Eye (tissue), 1 donor: ENCODE data around the gene UGCG.
"Not testable (repeated sequence)": the region's sequence is repeated elsewhere in the genome, so short reads cannot be mapped to it uniquely, and the experiment has no call there.

Experiments
- DNase-seq: peaks from one replicate; pipeline ENCODE4 v3.0.0-alpha.2; 2015

The UGCG gene

GRCh38 chr9:111891910-111892499 lies 4.6 kb upstream of the UGCG start:
- DNase-seq, result no peak

- peak; percentile 83 for DNase-seq
These were observed 457 bp downstream of the UGCG start for GRCh38 chr9:111896942-111897600.

GRCh38 chr9:111897601-111898137 lies 1.1 kb downstream of the UGCG start:
- DNase-seq, result no peak

- no peak for DNase-seq
These were observed 1.9 kb downstream of the UGCG start for GRCh38 chr9:111898331-111899096.

- DNase-seq, result no peak
These were observed 3.7 kb downstream of the UGCG start for GRCh38 chr9:111900151-111900857.

- no peak for DNase-seq
These were observed 4.4 kb downstream of the UGCG start for GRCh38 chr9:111900858-111901612.

- no peak for DNase-seq
These were observed 6.0 kb downstream of the UGCG start for GRCh38 chr9:111902391-111903139.

- DNase-seq, result not testable (repeated sequence)
These were observed 6.9 kb downstream of the UGCG start for GRCh38 chr9:111903535-111903934.

GRCh38 chr9:111904026-111904425 lies 7.4 kb downstream of the UGCG start:
- DNase-seq, result no peak

GRCh38 chr9:111904891-111905291 lies 8.3 kb downstream of the UGCG start:
- DNase-seq, result no peak

- no peak for DNase-seq
These were observed 10.5 kb downstream of the UGCG start for GRCh38 chr9:111907147-111907546.

GRCh38 chr9:111909444-111909843 lies 12.8 kb downstream of the UGCG start:
- DNase-seq, result no peak

GRCh38 chr9:111910428-111910827 lies 13.8 kb downstream of the UGCG start:
- no peak for DNase-seq

GRCh38 chr9:111913159-111913558 lies 16.5 kb downstream of the UGCG start:
- DNase-seq, result no peak

- peak; percentile 34 for DNase-seq
These were observed 18.3 kb downstream of the UGCG start for GRCh38 chr9:111914749-111915424.

- DNase-seq, result no peak
These were observed 18.8 kb downstream of the UGCG start for GRCh38 chr9:111915425-111915758.

- DNase-seq, result no peak
These were observed 19.6 kb downstream of the UGCG start for GRCh38 chr9:111916234-111916645.

GRCh38 chr9:111917201-111917600 lies 20.6 kb downstream of the UGCG start:
- DNase-seq, result no peak

- DNase-seq, result no peak
These were observed 21.4 kb downstream of the UGCG start for GRCh38 chr9:111917980-111918379.

- no peak for DNase-seq
These were observed 23.3 kb downstream of the UGCG start for GRCh38 chr9:111919875-111920274.

- no peak for DNase-seq
These were observed 23.9 kb downstream of the UGCG start for GRCh38 chr9:111920531-111920930.
